A549 treated with AZD2906 at 1 μM for 4 hours (cell line): ENCODE measurements around the gene KRT9. TPM values are rescaled to one million over a fixed set of nuclear protein-coding genes. Genes with fewer than 3 reads are reported as not detected.

ENCODE experiments used
- total RNA-seq: library from RNA; stranded (reverse); fragments of 200-300 nt; extraction: Qiagen RNA extraction; gene quantifications from 5 replicates; pipeline ENCODE4 v1.2.3, GENCODE V29; 2022

The KRT9 gene
- total RNA-seq = not detected in 5 replicates

DNA sequence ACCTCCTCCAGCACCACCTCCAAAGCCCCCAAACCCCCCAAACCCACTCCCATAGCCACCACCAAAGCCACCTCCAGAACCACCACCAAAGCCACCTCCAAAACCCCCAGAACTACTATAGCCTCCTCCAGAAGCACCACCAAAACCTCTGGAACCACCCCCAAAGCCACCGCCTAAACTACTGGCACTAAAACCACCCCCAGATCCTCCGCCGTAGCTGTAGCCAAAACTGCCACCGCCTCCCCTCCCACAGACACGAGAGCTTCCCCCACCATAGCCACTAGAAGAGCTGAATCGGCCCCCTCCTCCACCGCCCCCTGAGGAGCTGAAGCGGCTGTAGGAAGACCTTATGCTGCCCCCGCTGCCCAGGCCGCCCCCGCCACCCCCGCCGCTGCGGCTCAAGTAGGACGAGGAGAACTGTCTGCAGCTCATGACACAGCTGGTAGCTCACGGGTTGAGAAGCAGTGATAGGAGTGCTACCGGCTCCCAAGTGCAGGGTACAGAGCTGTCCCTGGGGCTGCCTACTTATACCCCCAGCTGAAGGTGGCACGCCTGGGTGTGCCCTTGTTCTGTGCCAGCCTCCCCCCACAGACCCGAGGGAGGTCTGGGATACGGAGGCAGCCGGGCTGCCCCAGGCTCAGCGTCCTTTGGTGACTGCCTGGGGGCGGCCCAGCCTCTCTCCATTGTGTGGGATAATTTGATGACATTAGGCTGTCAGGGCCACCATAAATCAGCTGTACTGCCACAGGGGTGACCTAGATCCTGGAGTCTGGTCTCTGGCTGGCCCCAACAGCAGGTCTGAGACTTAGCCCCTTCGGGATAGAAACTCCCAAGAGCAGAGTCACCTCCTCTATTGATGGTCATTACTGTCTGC is at the start of gene KRT9:
Gene KRT9 (minus strand): TSS at position 499 of the 874 bp plus-strand sequence. CDS start 67 bp downstream, at position 432.

DNA sequence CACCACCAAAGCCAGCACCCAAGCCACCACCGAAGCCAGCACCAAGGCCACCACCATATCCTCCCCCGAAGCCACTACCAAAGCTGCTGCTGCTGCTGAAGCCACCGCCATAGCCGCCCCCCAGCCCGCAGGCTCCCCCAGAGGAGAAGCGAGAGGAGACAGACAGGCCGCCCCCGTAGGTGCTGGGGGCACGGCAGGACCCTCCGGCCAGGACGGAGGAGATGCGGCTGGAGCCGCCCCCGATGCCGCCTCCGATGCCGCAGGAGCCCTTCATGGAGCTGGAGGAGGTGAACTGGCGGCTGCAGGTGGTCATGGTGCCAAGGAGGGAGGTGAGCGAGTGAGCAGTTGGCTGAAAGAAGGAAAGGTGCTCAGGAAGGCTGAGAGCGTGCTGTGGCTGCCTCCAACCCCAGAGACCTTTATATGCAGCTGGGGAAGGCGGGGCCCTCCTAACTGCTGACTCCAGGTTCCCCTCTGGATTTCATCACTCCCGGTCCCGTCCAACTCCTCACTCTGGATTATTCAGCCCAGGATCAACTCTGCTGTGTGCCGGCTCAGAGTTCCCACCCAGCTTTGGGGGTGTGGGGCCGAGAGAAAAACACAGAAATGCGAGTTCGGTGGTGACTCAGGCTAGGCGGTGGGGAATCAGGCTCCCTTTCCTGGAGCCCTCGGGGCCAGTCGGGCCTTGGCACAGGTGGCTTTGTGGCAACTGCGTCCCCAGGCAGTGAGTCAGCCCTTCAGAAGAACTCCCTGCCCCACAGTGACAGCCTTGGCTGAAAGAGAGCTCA is 40.7 kb upstream of the KRT9 start, which contains the start of gene KRT16:
Gene KRT16 (minus strand): TSS at position 392 of the 785 bp plus-strand sequence. CDS start 79 bp downstream, at position 313.

GRCh38 chr17:41586863-41587495 is 15.1 kb upstream of the KRT9 start, which contains the start of gene KRT14:
Gene KRT14 (minus strand): TSS chr17:41586895. CDS start chr17:41586834, 61 bp downstream.

DNA sequence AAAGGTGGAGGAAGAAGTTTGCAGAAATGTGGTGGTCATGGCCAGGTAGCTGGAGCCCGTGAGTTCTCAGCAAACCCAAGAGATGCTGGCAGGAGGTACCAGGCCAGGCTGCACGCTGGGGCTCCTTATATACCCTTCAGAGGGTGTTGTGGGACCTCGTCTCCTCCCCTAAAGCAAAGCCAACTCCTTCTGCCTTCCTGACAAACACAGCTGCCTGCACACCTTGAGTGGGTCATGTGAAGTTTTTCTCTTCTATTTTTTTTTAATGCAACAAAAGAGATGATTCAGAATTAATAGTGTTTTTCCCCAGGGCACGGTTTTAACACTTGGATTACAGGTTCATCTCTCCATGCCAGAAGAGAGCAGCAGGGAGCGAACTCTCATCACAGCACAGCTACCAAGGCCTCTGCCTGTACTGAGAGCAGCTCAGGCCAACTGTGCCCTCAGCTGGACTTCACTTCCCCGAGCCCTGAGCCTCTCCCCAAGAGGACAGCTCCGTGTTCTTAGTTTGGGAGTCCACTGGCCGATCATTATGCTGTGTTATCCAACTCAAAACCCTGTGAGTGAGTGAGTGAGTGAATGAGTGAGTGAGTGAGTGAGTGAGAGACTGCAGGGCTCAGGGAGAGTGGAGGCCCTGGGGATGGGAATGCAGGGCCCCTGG is 52.9 kb downstream of the KRT9 start, which contains the start of gene KRT15:
Gene KRT15 (minus strand): TSS at position 102 of the 661 bp plus-strand sequence. CDS start 63 bp downstream, at position 39.

Other genes starting within 250 kb of the KRT9 start
- not detected in 5 replicates for gene KRT33A, start 221.2 kb downstream of the KRT9 start, total RNA-seq
- gene KRT33B, start 202.2 kb downstream of the KRT9 start, total RNA-seq = 0.08 TPM in 1 of 5 replicates, not detected in the others
- gene KRT34, start 189.8 kb downstream of the KRT9 start, total RNA-seq = 0.23 to 0.61 TPM (median 0.42 TPM) in 5 replicates
- gene KRT31, start 174.5 kb downstream of the KRT9 start, total RNA-seq = not detected in 5 replicates
- not detected in 5 replicates for gene KRT37, start 147.5 kb downstream of the KRT9 start, total RNA-seq
- 0.03 TPM in 1 of 5 replicates, not detected in the others for gene KRT38, start 131.1 kb downstream of the KRT9 start, total RNA-seq
- gene KRT32, start 104.7 kb downstream of the KRT9 start, total RNA-seq = 0.06 to 0.09 TPM (median 0.08 TPM) in 3 of 5 replicates, not detected in the others
- gene KRT35, start 90.9 kb downstream of the KRT9 start, total RNA-seq = not detected in 5 replicates
- gene KRT36, start 82.1 kb downstream of the KRT9 start, total RNA-seq = 0.05 TPM in 1 of 5 replicates, not detected in the others
- gene KRT13, start 66.4 kb downstream of the KRT9 start, total RNA-seq = 0.10 to 0.35 TPM (median 0.26 TPM) in 4 of 5 replicates, not detected in the other
- gene KRT15, start 53.2 kb downstream of the KRT9 start, total RNA-seq = 2.3 to 3.5 TPM (median 2.5 TPM) in 5 replicates
- 38.8 to 54.9 TPM (median 45.7 TPM) in 5 replicates for gene KRT19, start 43.8 kb downstream of the KRT9 start, total RNA-seq
- gene KRT14, start 14.8 kb upstream of the KRT9 start, total RNA-seq = 0.07 to 0.11 TPM (median 0.08 TPM) in 4 of 5 replicates, not detected in the other
- gene KRT16, start 40.7 kb upstream of the KRT9 start, total RNA-seq = 0.94 to 1.6 TPM (median 1.6 TPM) in 5 replicates
- 0.66 to 1.3 TPM (median 1.00 TPM) in 5 replicates for gene KRT17, start 52.5 kb upstream of the KRT9 start, total RNA-seq
- gene EIF1, start 116.8 kb upstream of the KRT9 start, total RNA-seq = 1,199 to 1,525 TPM (median 1,311 TPM) in 5 replicates
- gene GAST, start 140.3 kb upstream of the KRT9 start, total RNA-seq = 0.17 TPM in 1 of 5 replicates, not detected in the others
- 1.0 to 1.3 TPM (median 1.2 TPM) in 5 replicates for gene HAP1, start 162.6 kb upstream of the KRT9 start, total RNA-seq
- gene JUP, start 214.7 kb upstream of the KRT9 start, total RNA-seq = 92.8 to 122 TPM (median 113 TPM) in 5 replicates
- gene P3H4, start 239.9 kb upstream of the KRT9 start, total RNA-seq = 27.4 to 35.1 TPM (median 32.8 TPM) in 5 replicates
- 85.2 to 104 TPM (median 96.6 TPM) in 5 replicates for gene FKBP10, start 240.9 kb upstream of the KRT9 start, total RNA-seq